HT1080 (cell line): ENCODE measurements around the gene FSIP1. TPM values are rescaled to one million over a fixed set of nuclear protein-coding genes. Genes with fewer than 3 reads are reported as not detected.

ENCODE experiments used
- DNase-seq: peaks from one replicate; pipeline ENCODE4 v3.0.0-alpha.2; 2015; ENCODE audit warnings: low read depth
- total RNA-seq: library from RNA; depleted of rRNA; stranded (reverse); fragments of >200 nt; shearing (Covaris generic); gene quantifications from 2 replicates; pipeline ENCODE4 v1.2.3, GENCODE V29; 2014

The FSIP1 gene
- total RNA-seq, 1 experiment from 2014 or later, result 0.93 TPM

DNA sequence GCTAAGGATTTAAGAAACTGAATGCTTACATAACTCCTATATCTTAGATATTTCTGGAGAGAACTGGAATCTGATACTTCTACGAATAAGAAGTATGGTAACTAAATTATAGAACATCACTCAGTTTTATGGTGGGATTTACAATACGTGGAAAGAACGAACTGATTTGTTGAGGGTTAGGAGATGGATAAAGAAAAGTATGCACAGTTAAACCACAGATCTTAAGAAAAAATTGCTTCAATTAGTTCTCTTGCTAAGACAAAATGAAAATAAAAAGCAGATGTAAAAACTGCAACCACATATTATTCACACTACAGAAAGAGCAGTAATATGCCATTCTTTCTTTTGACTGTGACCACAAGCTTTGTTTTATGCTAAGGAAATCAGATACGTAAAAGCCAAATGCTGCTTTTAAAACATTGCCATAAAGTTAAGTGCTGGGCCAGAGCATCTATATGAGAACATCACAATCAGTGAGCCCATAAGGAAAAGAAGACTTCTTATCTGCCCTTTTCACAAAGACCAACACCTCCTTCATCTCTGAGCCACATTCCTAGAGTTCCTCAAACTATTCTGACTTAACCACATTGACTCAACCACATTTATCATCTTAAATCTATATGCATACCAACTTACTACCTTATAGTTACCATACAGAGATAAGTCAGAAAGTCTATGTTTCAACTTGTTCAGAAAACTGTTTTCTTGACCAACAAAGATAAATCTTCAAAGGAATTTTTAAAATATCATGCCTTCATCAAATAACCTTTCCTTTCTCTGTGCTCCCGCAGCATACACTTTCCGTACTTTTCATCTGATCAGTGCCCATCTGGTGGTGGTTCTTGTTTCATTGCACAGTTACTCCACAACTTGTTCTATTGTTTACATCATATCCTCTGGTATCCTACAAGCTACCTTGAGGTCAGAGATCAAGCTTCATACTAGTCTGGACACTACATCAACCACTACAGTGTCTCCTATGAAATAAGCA lies 61.7 kb downstream of the FSIP1 start:
- peak; percentile 51 for DNase-seq

DNA sequence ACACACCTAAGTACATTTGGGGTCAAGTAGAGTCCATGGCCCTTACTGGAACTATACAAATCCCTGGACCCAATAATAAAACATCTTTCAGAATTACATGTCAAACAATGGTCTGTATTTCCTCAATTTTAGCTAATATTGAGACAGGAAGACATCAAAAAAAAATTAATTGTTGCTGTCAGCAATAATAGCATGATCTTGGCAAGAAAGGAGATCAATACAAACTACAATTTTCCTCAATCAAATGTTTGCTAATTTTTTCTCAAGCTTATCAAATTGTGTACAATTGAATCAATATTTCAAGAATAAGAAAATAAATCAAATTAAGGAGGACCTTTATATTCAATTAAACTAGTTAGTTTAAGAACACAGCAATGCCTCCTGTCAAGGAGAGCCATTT lies 62.6 kb downstream of the FSIP1 start:
- DNase-seq, result no peak

DNA sequence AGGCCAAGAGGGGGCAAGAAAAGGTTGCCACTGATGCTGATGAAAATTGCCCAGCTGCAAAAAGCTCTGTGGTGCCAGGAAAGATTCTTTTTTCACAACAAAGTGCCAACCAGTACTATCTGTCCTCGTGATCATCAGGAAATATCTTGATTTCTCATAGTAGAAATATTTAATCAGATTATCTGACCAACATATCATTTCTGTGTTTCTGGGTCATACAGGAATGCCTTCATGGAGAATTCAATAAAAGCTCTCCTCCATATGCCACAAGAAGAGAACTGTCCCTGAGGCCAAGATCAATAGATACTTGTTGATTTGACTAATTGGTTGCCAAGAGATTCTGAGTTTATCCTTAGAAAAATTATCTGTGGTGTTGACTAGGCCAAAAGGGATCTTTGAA lies 63.5 kb downstream of the FSIP1 start:
- DNase-seq, result no peak

DNA sequence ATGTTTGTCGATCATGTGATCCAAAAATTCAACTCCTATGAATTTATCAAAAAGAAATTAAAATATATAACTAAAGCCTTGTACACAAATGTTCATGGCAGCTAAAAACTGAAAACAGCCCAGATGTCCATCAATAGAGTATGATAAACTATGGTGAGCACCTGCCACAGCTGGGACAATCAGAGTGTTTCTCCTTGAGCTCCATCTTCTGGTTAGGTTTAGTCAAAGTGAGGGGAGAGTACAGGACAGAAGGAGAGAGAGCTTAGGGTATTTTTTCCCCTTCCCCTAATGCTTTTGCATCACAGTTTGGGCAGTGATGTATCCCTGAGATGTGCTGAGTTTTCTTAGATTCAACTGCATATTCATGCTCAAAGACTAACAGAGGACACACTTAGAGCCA lies 65.5 kb downstream of the FSIP1 start:
- DNase-seq, result no peak

DNA sequence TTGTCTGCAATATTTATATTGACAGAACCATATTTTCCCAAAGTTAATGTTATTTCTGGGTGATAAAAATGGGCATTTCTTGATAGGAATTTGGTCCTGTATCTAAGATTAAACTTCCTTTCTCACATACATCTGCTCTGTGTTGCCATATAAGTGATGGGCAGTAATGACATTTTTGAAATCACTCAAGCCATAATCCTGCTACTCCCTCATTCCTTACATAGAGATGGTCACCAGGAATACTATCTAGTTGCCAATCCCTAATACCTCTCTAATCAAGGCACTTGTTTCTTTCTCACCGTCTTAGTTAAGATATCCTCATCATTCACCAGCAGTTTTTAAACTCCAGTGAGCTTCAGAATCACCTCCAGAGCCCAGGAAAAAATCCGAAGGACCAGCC lies 68.4 kb downstream of the FSIP1 start:
- no peak for DNase-seq

DNA sequence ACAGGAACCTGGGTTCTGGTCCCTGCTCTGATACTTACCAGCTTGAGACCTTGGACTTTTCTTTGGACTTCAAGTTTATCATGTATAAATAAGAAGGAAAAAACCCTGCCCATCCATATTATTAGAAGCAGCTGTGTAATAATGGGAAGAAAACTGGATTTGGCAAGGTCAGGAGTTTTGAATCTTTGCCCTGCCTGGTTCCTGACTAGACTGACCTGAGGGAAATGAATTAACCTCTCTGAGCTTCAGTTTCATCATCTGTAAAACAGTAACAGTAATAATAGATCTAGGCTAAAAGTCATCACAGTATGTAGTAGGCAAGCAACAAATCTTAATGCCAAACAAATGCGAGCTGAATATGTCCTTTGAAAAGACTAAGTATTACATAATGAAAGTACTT lies 68.8 kb downstream of the FSIP1 start:
- DNase-seq, result no peak

DNA sequence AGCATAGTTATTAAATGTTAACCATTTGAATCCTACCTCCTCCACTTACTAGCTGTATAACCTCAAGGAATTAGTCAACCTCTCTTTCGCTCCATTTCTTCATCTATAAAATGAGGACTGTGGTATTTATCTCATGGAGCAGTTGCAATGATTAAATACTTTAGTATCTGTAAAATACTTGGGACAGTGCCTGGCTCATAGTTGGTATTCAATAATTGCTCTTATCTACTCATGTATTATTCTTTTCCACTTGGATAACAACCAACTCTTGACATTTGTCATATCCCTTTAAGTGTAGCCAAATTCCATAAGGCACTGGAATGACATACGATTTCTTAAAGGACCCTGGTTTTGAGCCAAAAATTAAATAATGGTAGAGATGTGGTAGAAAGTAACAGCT lies 72.0 kb downstream of the FSIP1 start:
- DNase-seq, result no peak

DNA sequence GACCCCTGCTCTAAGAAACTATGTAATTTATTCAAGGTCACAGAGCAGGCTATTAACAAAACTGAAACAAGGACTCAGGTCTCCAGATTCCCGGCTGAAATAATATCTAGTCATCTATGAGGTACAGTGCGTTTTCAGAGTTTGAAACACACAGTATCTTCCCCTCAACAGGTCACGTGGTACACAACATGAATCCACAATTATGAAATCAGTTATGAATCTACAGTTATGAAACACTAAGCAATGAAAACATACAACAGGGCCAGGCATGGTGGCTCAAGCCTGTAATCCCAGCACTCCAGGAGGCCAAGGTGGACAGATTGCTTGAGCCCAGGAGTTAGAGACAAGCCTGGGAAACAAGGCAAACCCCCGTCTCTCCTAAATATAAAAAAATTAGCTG lies 72.7 kb downstream of the FSIP1 start:
- DNase-seq, result no peak

DNA sequence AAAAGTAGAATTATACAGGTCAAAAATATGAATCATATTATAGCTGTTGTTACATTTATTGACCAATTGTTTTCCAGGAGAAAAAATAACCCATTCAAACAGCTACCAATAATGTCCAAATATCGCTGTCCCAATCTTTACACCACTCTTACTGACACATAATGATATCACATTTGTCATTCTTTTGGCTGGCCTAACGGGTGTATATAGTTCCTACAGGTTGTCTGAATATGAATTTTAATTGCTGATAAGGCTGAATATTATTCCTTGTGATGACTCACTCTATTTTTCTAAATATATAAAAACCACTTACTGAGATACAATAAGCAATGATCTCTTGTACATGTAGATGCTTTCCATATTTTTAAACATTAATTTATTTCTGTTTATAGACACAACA lies 76.4 kb downstream of the FSIP1 start:
- DNase-seq, result no peak

DNA sequence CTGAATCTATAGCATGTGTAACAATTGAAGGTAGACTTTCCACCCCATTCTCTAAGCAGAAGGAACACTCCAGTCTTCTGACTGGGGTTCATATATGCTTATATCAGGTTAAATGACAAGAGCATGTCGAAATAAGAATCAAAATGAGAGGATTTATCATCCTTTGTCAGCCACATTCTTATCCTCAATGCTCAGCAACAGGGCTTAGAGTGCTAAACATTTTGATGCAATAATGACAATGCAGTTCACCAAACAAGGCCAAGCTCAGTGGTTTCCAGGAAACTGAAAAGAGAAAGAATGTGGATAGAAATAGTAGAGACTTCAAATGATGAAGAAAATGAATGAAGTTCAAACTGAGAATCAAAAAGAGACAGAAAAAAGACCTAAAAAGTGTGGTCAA lies 78.0 kb downstream of the FSIP1 start:
- DNase-seq, result peak; percentile 5

DNA sequence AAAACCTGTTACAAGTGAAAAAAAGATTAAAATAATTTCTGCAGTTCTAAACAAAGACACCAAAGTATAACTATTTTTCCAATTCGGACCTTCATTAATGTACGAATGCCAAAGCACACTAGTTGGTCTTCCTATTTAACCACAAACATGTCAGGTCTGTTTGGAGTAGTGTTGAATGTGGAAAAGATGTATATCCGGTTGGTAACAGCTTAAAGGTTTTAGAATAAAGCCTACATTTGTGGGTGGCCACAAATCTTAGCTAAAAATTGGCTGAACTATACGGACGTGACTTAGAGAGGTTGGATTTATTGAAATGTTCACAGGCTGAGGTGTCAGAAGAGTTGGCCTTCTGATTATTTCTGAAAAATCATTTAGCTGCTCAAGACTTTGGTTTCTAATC lies 78.4 kb downstream of the FSIP1 start:
- DNase-seq, result no peak

DNA sequence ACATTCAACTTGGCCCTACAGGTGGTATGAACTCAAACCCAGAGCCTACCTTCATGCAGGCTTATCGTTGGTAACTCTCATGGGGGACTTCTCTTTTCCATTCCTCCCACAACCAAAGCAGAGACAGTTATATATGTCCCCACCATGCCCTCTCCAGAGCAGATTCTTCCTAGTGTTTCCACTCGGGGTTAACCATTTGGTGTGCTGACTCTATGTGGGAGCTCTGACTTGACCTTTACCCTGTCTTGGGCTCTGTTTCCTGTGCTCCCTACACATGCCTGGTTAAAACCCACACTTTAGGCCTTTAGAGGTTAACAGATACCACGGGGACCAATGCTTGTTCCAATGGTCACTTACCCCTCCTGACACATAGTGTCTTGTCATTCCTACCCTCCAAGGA lies 80.7 kb downstream of the FSIP1 start:
- DNase-seq, result no peak

DNA sequence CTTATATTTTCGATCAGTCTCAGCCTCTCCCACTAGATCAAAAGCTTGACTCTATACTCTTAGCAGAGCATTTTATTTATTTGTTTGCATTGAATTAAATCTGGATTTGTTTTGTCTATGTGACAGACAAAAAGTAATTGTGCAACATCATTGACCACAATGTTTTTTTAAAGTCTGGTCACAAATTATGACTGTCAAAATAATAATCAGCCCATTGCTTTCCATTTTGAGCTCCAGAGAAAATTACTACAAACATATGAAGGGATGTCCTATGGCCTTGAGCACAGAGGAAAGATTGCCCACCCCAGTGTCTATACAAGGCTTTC lies 82.3 kb downstream of the FSIP1 start:
- no peak for DNase-seq

DNA sequence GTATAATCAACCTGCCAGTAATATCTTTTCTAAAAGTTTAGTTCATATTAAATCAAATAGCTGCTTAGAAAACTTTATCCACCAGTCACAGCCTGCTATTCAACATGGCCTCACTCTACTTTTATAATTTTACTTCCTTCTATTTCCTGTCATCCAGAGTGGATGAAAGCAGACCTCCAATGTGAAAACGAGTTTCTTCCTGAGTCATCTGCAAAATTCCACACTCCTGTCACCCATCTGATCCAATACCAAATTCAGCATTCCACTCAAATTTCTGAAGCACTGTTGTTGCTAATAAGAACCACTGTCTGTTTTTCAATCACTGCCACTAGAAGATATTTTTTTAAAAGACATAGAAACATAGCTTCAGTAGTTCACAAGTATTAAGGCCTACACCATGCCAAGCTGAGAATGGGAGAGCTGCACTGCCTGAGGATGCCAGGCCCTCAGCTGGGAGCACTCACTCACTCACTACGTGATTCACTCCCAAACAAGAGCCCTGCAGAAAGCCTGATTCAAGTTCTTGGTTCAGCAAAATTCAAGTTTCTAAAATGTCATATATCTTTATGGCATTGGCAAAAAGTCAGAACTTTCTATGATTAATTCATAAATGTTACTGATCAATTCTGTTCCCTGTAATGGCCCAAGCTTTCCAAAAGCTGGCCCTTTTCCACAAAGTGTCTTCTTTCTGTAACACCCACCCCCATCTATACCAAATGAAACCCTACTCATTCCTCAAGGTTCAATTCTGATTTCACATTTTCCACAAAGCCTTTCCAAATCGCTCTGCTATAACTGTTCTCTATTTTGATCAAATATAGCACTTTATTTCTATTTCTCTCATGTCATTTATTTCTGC lies 82.9 kb downstream of the FSIP1 start:
- DNase-seq, result no peak

DNA sequence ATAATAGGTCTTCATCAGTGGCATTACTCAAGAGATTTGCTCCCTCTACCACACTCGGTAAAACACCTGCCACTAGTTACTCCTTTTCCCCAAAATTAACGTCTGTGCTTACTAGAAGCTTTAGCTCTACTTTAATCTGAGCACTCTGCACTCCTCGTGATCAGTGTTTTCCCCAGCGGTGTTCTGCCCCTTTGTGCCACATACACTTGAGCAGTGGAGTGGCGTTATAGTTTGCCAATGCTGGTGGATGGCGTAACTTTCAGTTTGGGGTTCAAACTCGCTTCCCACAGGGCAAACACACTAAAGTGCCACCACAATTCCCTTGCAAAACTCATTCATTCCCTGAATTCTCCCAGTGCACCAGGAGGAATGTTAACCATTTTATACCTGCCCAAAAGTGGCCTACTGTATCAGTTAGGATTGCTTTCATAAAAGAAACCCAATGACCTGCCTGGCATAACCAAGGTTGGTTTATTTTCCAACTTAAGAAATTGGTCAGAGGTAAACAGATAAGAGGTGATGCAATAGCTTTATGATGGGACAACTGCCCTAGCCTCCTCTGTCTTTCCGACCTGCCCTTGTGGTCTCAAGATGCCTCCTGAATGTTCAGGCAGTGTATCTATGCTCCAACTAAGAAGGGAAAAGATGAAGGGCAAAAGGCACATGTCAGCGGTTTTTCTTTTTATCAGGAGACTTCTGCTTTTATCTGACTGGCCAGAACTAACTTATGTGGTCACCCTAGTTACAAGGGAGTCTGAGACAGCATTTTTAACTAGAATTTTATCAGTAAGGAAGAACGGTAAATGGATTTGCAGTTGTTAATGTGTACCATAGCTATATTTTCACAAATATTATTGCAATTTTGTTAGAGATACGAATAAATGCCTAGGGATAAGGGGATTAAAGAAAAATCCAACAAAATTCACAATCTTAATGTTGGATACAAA lies 83.9 kb downstream of the FSIP1 start:
- DNase-seq, result no peak

DNA sequence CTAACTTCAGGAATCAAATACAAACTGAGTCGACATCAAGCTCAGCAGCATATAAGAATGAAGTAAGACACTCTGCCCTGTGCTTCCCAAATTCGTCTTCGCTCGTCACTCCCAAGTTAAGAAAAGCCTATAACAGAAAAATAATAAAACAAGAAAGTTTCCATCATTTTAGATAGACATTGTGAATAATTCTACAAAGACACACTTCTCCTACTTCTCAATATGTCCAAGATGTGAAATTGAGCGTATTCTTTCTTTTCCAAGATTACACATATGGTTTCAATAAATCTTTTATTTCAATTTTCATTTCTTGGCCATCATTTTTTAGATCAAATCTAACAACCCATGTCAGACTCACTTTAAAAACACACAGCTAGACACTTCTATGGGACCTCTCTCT lies 85.1 kb downstream of the FSIP1 start:
- DNase-seq, result no peak

DNA sequence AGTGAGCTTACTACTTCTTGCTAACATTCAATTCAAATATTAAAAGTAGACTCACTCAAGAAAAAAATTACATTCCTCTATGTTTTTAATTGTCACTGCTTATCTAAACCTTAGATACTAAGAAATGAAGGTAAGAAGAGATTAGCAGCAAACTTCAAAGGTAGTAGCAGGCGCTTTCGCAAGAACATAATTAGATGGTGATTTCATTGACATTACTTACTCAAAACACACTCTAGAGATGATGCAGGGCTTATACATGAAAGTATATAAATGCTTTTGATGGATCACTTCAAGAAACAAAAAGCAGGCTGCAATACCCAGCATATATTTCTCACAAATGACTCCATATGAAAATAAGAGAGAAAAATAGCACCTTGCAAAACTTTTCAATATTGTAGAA lies 86.8 kb downstream of the FSIP1 start:
- no peak for DNase-seq

DNA sequence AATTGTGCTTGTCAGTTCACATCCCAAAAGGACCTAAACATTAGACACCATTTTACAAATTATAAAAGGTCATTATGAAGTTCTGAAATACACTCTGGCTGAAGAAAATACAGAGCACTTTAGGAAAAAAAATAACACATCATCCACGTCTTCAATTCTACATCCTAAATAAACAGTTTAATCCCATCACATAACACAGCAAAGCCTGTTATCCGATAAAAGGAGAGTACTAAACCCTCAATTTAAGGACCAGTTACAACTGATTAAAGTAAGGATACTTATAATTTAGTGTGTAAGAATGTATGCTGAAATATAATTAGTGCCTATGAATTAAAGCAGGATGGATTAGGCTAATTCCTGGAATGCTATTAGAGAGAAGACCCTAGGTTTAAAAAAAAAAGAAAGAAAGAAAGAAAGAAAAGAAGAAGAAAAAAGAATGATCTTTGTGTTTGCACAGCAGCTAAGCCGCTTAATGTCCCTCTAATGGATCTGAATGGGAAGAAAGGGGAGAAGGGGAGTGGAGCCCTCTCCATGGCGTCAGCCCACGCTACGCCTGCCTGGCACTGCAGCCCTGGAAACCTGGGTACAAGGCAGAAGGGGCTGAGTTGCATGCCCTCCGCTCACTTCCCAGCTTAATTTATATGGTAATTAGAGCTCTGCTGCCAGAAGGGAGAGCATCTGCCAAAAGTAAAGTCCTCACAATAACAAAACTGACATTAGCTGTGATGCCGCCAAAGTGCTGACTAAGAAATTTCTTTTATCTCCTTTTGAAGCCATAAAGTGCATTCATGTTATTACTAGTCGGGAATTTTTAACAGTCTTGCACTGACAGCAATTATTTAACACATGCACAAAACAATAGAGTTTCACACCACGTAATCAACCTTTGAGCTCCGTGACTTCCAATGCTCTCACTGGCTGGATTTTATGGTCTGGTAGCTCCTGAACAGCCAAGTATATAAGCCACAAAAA lies 90.0 kb downstream of the FSIP1 start:
- no peak for DNase-seq

DNA sequence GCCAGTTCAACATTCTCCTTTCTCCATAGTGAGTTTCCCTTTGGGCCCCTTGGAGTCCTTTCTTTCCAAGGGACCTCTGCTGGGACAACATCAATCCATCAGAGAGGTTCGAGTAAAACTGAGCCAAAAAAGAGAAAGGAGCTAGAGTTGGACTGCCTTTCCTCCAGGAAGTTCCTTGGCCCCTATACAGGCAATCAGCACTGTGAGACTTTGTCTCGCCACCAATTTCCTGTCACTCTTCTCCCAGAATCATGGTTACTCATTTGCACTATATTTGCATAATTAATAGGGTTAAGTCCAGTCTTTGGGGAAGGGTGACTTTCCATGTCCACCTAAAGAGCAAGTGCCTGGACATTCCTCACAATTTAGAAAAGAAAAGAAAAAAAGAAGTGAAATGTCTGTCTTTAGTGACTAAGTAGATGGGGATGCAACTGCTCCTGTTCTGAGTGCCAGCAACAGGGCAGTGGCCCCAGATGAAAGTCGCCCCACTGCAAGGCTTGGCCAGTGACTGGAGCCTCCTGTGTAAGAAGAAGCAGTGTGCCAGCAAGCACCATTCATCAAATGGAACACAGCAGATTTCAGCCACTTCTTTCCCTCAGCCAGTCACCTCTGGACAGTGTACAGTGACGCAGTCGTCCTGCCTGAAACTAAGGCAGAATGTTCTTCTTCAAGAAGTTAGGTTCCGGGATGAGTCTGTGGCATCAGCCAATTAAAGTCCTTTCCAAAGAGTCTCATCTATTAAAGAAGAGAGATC lies 91.6 kb downstream of the FSIP1 start:
- no peak for DNase-seq
